B cell (primary cell): ENCODE measurements around the gene C20orf141. TPM values are rescaled to one million over a fixed set of nuclear protein-coding genes. Genes with fewer than 3 reads are reported as not detected.

Source experiments
- ATAC-seq: fragments of 200-7000 bp; cut with Tn5 transposase; one replicate; pipeline ENCODE4 v1.10.0; 2021; ENCODE audit warnings: low read depth, mild to moderate bottlenecking, moderate number of reproducible peaks, moderate library complexity
- CTCF ChIA-PET: fragments of 350-600 bp; sonication (Branson Sonifier 250); formaldehyde crosslinking; loops from one replicate; lab custom pipeline; 2021; ENCODE audit warnings: antibody characterized with exemption, inconsistent platforms; lab: Charles Lee
- POLR2A ChIA-PET: fragments of 350-600 bp; sonication (Branson Sonifier 250); formaldehyde crosslinking; loops from one replicate; lab custom pipeline; 2021; ENCODE audit warnings: antibody characterized with exemption; lab: Charles Lee
- DNase-seq: peaks from one replicate; pipeline ENCODE4 v3.0.0; 2013
- H2AFZ ChIP-seq: 2 replicates; pipeline ENCODE4 v1.6.1; 2012; ENCODE audit warnings: mild to moderate bottlenecking, low read depth, low read length; ENCODE audit not compliant: insufficient read depth, poor library complexity, severe bottlenecking
- H3K27ac ChIP-seq, 2 donors: 1 replicate in 1 of 2; 2 replicates in 1 of 2; pipeline ENCODE4 v1.5.1; 2012 to 2013; ENCODE audit warnings: low read length in 2 of 2, mild to moderate bottlenecking in 2 of 2, moderate library complexity in 1 of 2
- H3K27me3 ChIP-seq, 4 experiments: fragments of 200-600 bp in 1 of 4; sonication (generic) in 1 of 4; replicated peaks in 1 of 4; 1 replicate in 2 of 4; 2 replicates in 2 of 4; pipeline versions ENCODE4 v1.6.1 to v1.7.0; 2013 to 2016; ENCODE audit warnings: low read length in 3 of 4, mild to moderate bottlenecking in 2 of 4, mixed read lengths in 1 of 4, moderate library complexity in 1 of 4; ENCODE audit not compliant: insufficient read depth in 4 of 4, control insufficient read depth in 3 of 4; ENCODE audit errors: control extremely low read depth in 1 of 4
- H3K36me3 ChIP-seq, 2 experiments: replicated peaks in 1 of 2; 1 replicate in 1 of 2; 2 replicates in 1 of 2; pipeline versions ENCODE4 v1.6.1 to v1.7.1; 2013; ENCODE audit warnings: low read length in 1 of 2; ENCODE audit not compliant: insufficient read depth in 2 of 2, control insufficient read depth in 1 of 2; ENCODE audit errors: control extremely low read depth in 1 of 2, extremely low read depth in 1 of 2
- H3K4me1 ChIP-seq, 2 donors: fragments of 200-600 bp in 1 of 2; sonication (generic) in 1 of 2; 1 replicate in 1 of 2; 2 replicates in 1 of 2; pipeline versions ENCODE4 v1.5.1 to v1.6.1; 2013 to 2017; ENCODE audit warnings: low read length in 2 of 2; ENCODE audit not compliant: control insufficient read depth in 2 of 2, insufficient read depth in 2 of 2
- H3K4me2 ChIP-seq: replicated peaks from 2 replicates; pipeline ENCODE3; 2012; ENCODE audit warnings: mild to moderate bottlenecking, low read depth, low read length; ENCODE audit not compliant: poor library complexity, severe bottlenecking
- H3K4me3 ChIP-seq, 5 experiments: fragments of 200-600 bp in 1 of 5; sonication (generic) in 1 of 5; 1 replicate in 3 of 5; 2 replicates in 2 of 5; pipeline versions ENCODE4 v1.5.1 to v1.7.0; 2011 to 2016; ENCODE audit warnings: low read length in 4 of 5, mild to moderate bottlenecking in 4 of 5, low read depth in 2 of 5, control low read depth in 1 of 5, moderate library complexity in 1 of 5; ENCODE audit not compliant: insufficient read depth in 1 of 5; ENCODE audit errors: control extremely low read depth in 1 of 5, extremely low read depth in 1 of 5
- H3K79me2 ChIP-seq: fragments of 200-600 bp; sonication (generic); one replicate; pipeline ENCODE4 v1.6.0; 2016; ENCODE audit warnings: low read length; ENCODE audit not compliant: control insufficient read depth, insufficient read depth
- H3K9ac ChIP-seq: fragments of 200-600 bp; sonication (generic); 2 replicates; pipeline ENCODE4 v1.6.1; 2017; ENCODE audit warnings: mild to moderate bottlenecking, low read length, moderate library complexity
- H3K9me3 ChIP-seq, 3 donors: one replicate each; pipeline versions ENCODE4 v1.6.1 to v1.7.1; 2013; ENCODE audit warnings: low read length in 2 of 3; ENCODE audit not compliant: control insufficient read depth in 2 of 3, insufficient read depth in 1 of 3; ENCODE audit errors: control extremely low read depth in 1 of 3
- H4K20me1 ChIP-seq: 2 replicates; pipeline ENCODE4 v1.6.0; 2012; ENCODE audit warnings: mild to moderate bottlenecking, low read length; ENCODE audit not compliant: insufficient read depth, control insufficient read depth, poor library complexity, severe bottlenecking
- H3K27ac Mint-ChIP-seq: one replicate; pipeline ENCODE4 v1.8.0; 2021; ENCODE audit warnings: mixed read lengths
- H3K27me3 Mint-ChIP-seq: one replicate; pipeline ENCODE4 v1.8.0; 2021; ENCODE audit warnings: mixed read lengths
- H3K4me1 Mint-ChIP-seq: one replicate; pipeline ENCODE4 v1.8.0; 2021; ENCODE audit warnings: mixed read lengths
- H3K4me3 Mint-ChIP-seq: one replicate; pipeline ENCODE4 v1.8.0; 2021; ENCODE audit warnings: mixed read lengths
- H3K9me3 Mint-ChIP-seq: one replicate; pipeline ENCODE4 v1.8.0; 2022; ENCODE audit warnings: mixed read lengths; ENCODE audit not compliant: insufficient read depth
- CTCF ChIP-seq: fragments of 200-600 bp; IDR thresholded peaks from one replicate; pipeline ENCODE4 v1.8.0; 2022; ENCODE audit warnings: antibody characterized with exemption, mild to moderate bottlenecking
- EZH2 ChIP-seq: IDR thresholded peaks from 2 replicates; pipeline ENCODE4 v1.6.1; 2012; ENCODE audit warnings: borderline replicate concordance, low read depth, mild to moderate bottlenecking, moderate library complexity, low read length; ENCODE audit not compliant: insufficient read depth, poor library complexity, severe bottlenecking
- whole genome bisulfite sequencing: methylation state at CpG from one replicate; pipeline ENCODE4 v1.1.5; 2013; ENCODE audit warnings: missing lambda C conversion rate; ENCODE audit not compliant: insufficient coverage; 5-methylcytosine and 5-hydroxymethylcytosine counted together
- intact Hi-C: fragments of 100-400 bp; cut with micrococcal nuclease; formaldehyde crosslinking; loops from one replicate; pipeline ENCODE4 v1.10.0; 2022
- polyA plus RNA-seq: library from polyadenylated mRNA; depleted of rRNA; stranded (reverse); fragments of >200 nt; gene quantifications from 2 replicates; pipeline ENCODE4 v1.2.3, GENCODE V29; 2012
- total RNA-seq, 2 donors: library from RNA; stranded (reverse); fragments of 120-200 nt in 1 of 2; gene quantifications; 1 replicate in 1 of 2; 2 replicates in 1 of 2; pipeline versions ENCODE4 v1.2.3 to v1.2.4, GENCODE V29; 2013 to 2022

The C20orf141 gene
- total and polyA plus RNA-seq, 2 donors (not counting 1 experiment from before 2014, with no cell fraction given) = not detected

GRCh38 chr20:2805689-2806350, 9.0 kb upstream of the C20orf141 start:
- Histone ChIP-seq H3K79me2 (no peaks in the 10 kb centered on the region), H3K9me3 (peaks cover 0 to 6% (median 0%) of the 10 kb centered on the region in 3 donors), H4K20me1 (no peaks in the 10 kb centered on the region), H3K4me2 (no peak overlapping the region), H3K27ac (no peak overlapping the region), H3K27me3 (peaks cover 0 to 32% (median 13%) of the 10 kb centered on the region in 4 experiments), H3K4me1 (peaks cover 7 to 8% of the 10 kb centered on the region in 2 donors), H3K9ac (no peak overlapping the region), H2AFZ (no peak overlapping the region), H3K36me3 (no peaks in the 10 kb centered on the region), H3K4me3 (no peak overlapping the region)
- ATAC-seq (no peak), DNase-seq (no peak)
- H3K27me3 Mint-ChIP-seq = peaks cover 56% of the 10 kb centered on the region
- CTCF ChIA-PET = no interaction called here
- peaks cover 9% of the 10 kb centered on the region for H3K4me1 Mint-ChIP-seq
- H3K27ac Mint-ChIP-seq = no peak overlapping the region
- H3K4me3 Mint-ChIP-seq = no peak overlapping the region
- 74% methylated on average over 22 of the region's 22 CpGs for WGBS
- intact Hi-C loops = no loop called here
- POLR2A ChIA-PET = no interaction called here
- no peak for TF ChIP-seq EZH2
- no peak for TF ChIP-seq CTCF
- no peaks in the 10 kb centered on the region for H3K9me3 Mint-ChIP-seq

GRCh38 chr20:2806351-2806701, 8.5 kb upstream of the C20orf141 start:
- H3K9ac ChIP-seq = no peak overlapping the region
- intact Hi-C loops = no loop called here
- no peak for TF ChIP-seq EZH2
- no peak for TF ChIP-seq CTCF
- H3K9me3 ChIP-seq = peaks cover 0 to 2% (median 0%) of the 10 kb centered on the region in 3 donors
- H3K4me1 Mint-ChIP-seq = peaks cover 4% of the 10 kb centered on the region
- no peak for ATAC-seq
- no peak overlapping the region for H3K27ac ChIP-seq
- H3K79me2 ChIP-seq = no peaks in the 10 kb centered on the region
- H3K27ac Mint-ChIP-seq = no peak overlapping the region
- H2AFZ ChIP-seq = no peak overlapping the region
- DNase-seq = no peak
- ChIA-PET POLR2A (no interaction called here), CTCF (no interaction called here)
- no peak overlapping the region for H3K4me3 Mint-ChIP-seq
- no peak overlapping the region for H3K4me2 ChIP-seq
- H3K4me1 ChIP-seq = peaks cover 2 to 3% of the 10 kb centered on the region in 2 donors
- no peak overlapping the region for H3K4me3 ChIP-seq
- H3K27me3 Mint-ChIP-seq = peaks cover 56% of the 10 kb centered on the region
- 67% methylated on average over 1 of the region's 4 CpGs for WGBS
- peaks cover 0 to 27% (median 13%) of the 10 kb centered on the region in 4 experiments for H3K27me3 ChIP-seq
- no peaks in the 10 kb centered on the region for H3K36me3 ChIP-seq
- no peaks in the 10 kb centered on the region for H4K20me1 ChIP-seq
- H3K9me3 Mint-ChIP-seq = no peaks in the 10 kb centered on the region
